SU-DHL-6 (cell line): Measurements from ENCODE around the gene PECR.

Experiments
- H2AFZ ChIP-seq: fragments of 200-600 bp; sonication (generic); 2 replicates; pipeline ENCODE4 v1.6.1; 2014; ENCODE audit warnings: low read depth, mild to moderate bottlenecking, moderate library complexity, mixed read lengths, antibody characterized with exemption, low read length; ENCODE audit not compliant: severe bottlenecking
- H3F3A ChIP-seq: fragments of 200-600 bp; shearing (Covaris generic); 2 replicates; pipeline ENCODE4 v1.6.0; 2016; ENCODE audit warnings: antibody characterized with exemption, mild to moderate bottlenecking; ENCODE audit not compliant: insufficient read depth
- H3K27ac ChIP-seq: fragments of 200-600 bp; sonication (generic); 2 replicates; pipeline ENCODE4 v1.5.1; 2016; ENCODE audit warnings: low read depth, mild to moderate bottlenecking, low read length, moderate library complexity, mixed read lengths
- H3K27me3 ChIP-seq: fragments of 200-600 bp; sonication (generic), shearing (Covaris generic); 2 replicates; pipeline ENCODE4 v1.6.0; 2014; ENCODE audit warnings: mild to moderate bottlenecking, low read length
- H3K36me3 ChIP-seq: fragments of 200-600 bp; sonication (generic); 2 replicates; pipeline ENCODE4 v1.6.1; 2014; ENCODE audit warnings: mild to moderate bottlenecking, low read length, mixed read lengths
- H3K4me2 ChIP-seq: fragments of 300-600, 200-600 bp; shearing (Covaris generic), sonication (generic); 2 replicates; pipeline ENCODE4 v1.6.0; 2014; ENCODE audit warnings: low read length, low read depth, mild to moderate bottlenecking; ENCODE audit not compliant: poor library complexity, severe bottlenecking
- H3K4me3 ChIP-seq: fragments of 200-600 bp; sonication (generic); 2 replicates; pipeline ENCODE4 v1.5.1; 2014; ENCODE audit warnings: antibody characterized with exemption, low read length, mild to moderate bottlenecking, mixed read lengths; ENCODE audit not compliant: insufficient read depth, poor library complexity, severe bottlenecking
- H3K79me2 ChIP-seq: fragments of 200-600 bp; sonication (generic); 2 replicates; pipeline ENCODE4 v1.6.1; 2014; ENCODE audit warnings: mild to moderate bottlenecking, low read length, moderate library complexity; ENCODE audit not compliant: insufficient read depth
- H3K9ac ChIP-seq: fragments of 200-600 bp; sonication (generic); 2 replicates; pipeline ENCODE4 v1.7.0; 2014; ENCODE audit warnings: mild to moderate bottlenecking, low read length
- H3K9me2 ChIP-seq: fragments of 200-600 bp; sonication (generic); replicated peaks from 2 replicates; pipeline ENCODE4 v1.6.1; 2014; ENCODE audit warnings: low read length; ENCODE audit not compliant: insufficient read depth
- H3K9me3 ChIP-seq: fragments of 200-600 bp; sonication (generic); 2 replicates; pipeline ENCODE4 v1.6.1; 2014; ENCODE audit warnings: low read length, mixed read lengths; ENCODE audit not compliant: insufficient read depth
- H4K20me1 ChIP-seq: fragments of 200-600 bp; sonication (generic); 2 replicates; pipeline ENCODE4 v1.6.1; 2014; ENCODE audit warnings: low read depth, mild to moderate bottlenecking, antibody characterized with exemption, low read length, moderate library complexity, mixed read lengths
- CTCF ChIP-seq: fragments of 200-600 bp; sonication (generic); IDR thresholded peaks from one replicate; pipeline ENCODE4 v1.5.1; 2017; ENCODE audit warnings: antibody characterized with exemption, mild to moderate bottlenecking, low read length, moderate library complexity; ENCODE audit not compliant: insufficient read depth, poor library complexity, severe bottlenecking
- EZH2phosphoT487 ChIP-seq: fragments of 200-600 bp; sonication (generic), shearing (Covaris generic); conservative IDR thresholded peaks from 2 replicates; pipeline ENCODE4 v1.6.1; 2018; ENCODE audit warnings: mild to moderate bottlenecking, antibody characterized with exemption, low read length, moderate library complexity, mixed read lengths

PECR gene

DNA sequence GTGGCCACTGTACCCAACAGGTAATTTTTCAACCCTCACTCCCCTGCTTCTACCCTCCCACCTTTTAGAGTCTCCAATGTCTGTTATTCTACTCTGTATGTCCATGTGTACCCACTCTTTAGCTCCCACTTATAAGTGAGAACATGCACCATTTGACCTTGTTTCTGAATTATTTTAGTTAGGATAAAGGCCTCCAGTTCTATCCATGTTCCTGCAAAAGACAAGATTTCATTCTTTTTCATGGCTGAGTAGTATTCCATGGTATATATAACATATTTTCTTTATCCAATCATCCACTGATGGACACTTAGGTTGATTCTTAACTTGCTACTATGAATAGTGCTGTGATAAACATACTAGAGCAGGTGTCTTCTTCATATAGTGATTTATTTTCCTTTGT, 9.1 kb downstream of the PECR start:
- H3K27me3 ChIP-seq, result no peaks in the 10 kb centered on the region
- H4K20me1 ChIP-seq, result no peaks in the 10 kb centered on the region
- no peaks in the 10 kb centered on the region for H3K79me2 ChIP-seq
- TF ChIP-seq EZH2phosphoT487, result no peak
- no peak for TF ChIP-seq CTCF
- H3F3A ChIP-seq, result no peaks in the 10 kb centered on the region
- no peaks in the 10 kb centered on the region for H3K9me3 ChIP-seq
- no peak overlapping the region for H3K4me2 ChIP-seq
- H3K9ac ChIP-seq, result no peak overlapping the region
- H3K9me2 ChIP-seq, result no peaks in the 10 kb centered on the region
- no peak overlapping the region for H3K4me3 ChIP-seq
- H3K36me3 ChIP-seq, result no peaks in the 10 kb centered on the region
- no peak overlapping the region for H3K27ac ChIP-seq
- no peak overlapping the region for H2AFZ ChIP-seq

DNA sequence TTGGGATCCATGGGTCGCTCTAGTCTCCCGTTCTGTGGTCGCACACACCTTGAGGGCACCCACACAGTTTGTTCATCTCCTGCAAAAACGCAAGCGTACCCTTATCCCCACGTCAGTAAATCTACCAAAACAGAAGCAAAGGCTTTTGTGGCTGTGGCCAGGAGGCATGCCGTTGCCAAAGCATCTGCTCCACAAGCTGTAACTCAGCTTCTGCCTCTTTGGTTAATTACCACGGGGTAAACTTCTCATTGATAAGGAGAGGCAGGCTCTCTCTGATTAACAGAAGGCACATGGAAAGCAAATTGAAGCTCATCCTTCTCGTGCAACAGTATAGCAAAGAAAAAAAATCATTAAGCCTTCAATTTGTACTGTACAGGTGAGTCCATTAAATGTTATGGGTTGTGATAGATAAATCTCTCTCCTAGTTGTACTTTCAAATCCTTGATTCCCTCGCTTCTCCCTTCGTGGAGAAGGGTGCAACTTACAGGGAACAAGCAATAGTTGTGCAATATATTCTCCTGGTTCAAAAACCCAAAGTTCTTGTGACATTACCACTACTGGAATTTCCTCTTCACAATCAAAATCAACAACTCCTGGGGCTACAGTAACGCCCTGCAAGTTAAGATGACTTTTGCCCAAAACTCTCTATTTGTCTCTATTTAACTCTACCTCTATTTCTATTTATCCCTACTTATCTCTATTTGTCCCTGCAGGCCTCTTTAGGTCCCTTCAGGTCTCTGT, 10.3 kb downstream of the PECR start:
- Histone ChIP-seq H2AFZ (no peak overlapping the region), H3K27me3 (no peaks in the 10 kb centered on the region), H3K9me2 (no peaks in the 10 kb centered on the region), H3K9ac (no peak overlapping the region), H3K79me2 (no peaks in the 10 kb centered on the region), H3K4me2 (no peak overlapping the region), H4K20me1 (no peaks in the 10 kb centered on the region), H3K27ac (no peak overlapping the region), H3K4me3 (no peak overlapping the region), H3K9me3 (no peaks in the 10 kb centered on the region), H3K36me3 (no peaks in the 10 kb centered on the region), H3F3A (no peaks in the 10 kb centered on the region)
- TF ChIP-seq EZH2phosphoT487 (no peak), CTCF (no peak)

- no peak overlapping the region for H2AFZ ChIP-seq
- TF ChIP-seq EZH2phosphoT487 (no peak), CTCF (no peak)
- H3K9ac ChIP-seq, result no peak overlapping the region
- H3K27ac ChIP-seq, result no peak overlapping the region
- H3K27me3 ChIP-seq, result no peaks in the 10 kb centered on the region
- H3K36me3 ChIP-seq, result no peaks in the 10 kb centered on the region
- no peaks in the 10 kb centered on the region for H3F3A ChIP-seq
- H3K4me2 ChIP-seq, result no peak overlapping the region
- H3K79me2 ChIP-seq, result no peaks in the 10 kb centered on the region
- H3K9me3 ChIP-seq, result no peaks in the 10 kb centered on the region
- no peaks in the 10 kb centered on the region for H4K20me1 ChIP-seq
- no peaks in the 10 kb centered on the region for H3K9me2 ChIP-seq
- no peak overlapping the region for H3K4me3 ChIP-seq
Measured at GRCh38 chr2:216070195-216070594, 11.4 kb downstream of the PECR start.
